Measurements from ENCODE around the gene ZNF776.
"Not testable (repeated sequence)": the region's sequence is repeated elsewhere in the genome, so short reads cannot be mapped to it uniquely, and the experiment has no call there.

The ZNF776 gene

DNA sequence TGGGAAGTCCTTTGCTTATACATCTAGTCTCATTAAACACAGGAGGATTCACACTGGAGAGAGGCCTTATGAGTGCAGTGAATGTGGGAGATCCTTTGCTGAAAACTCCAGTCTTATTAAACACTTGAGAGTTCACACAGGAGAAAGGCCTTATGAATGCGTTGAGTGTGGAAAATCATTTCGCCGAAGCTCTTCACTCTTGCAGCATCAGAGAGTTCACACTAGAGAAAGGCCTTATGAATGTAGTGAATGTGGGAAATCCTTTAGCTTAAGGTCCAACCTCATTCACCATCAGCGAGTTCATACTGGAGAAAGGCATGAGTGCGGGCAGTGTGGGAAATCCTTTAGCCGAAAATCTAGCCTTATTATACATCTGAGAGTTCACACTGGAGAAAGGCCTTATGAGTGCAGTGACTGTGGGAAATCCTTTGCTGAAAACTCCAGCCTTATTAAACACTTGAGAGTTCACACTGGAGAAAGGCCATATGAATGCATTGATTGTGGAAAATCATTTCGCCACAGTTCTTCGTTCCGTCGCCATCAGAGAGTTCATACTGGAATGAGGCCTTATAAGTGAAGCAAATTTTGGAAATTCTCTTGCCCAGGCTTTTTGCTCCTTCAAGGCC, 32.7 kb downstream of the ZNF776 start:
- no peak for DNase-seq

DNA sequence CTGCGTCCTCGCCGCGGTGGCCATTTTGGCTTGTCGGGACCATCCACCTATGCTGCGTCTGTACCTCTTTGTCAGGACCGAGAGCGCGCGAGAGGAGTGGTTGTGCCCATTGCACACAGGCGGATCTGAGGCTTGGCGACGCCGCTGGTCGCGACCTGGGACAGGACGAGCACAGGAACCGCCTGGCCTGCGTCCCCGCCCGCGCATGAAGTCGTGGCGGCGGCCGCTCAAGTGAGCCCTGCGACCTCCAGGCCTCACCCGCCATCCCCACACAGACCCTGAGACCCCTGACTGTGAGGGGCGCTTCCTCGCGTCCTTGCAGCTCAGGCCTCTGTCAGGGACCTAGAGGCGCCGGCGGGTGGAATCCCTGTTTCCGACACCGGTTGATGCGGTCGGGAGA, 39.7 kb downstream of the ZNF776 start:
- no peak for DNase-seq

DNA sequence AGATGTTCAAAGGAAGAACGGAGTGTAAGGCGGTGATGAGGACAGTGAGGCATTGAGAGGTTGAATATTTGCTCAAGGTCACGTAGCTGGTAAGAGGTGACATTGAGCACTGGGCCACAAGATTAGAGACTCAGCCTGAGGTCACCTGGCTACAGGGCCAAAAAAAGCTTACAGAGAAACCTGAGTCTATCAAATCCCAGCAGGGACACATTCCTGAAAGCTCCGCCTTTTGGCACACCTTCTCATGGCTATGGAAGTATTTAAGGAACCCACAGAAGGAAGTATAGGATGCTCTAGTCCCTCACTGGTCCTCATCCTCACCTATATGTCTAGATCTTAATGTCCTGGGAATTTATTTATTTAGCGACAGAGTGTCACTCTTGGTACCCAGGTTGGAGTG, 40.3 kb downstream of the ZNF776 start:
- no peak for DNase-seq

- peak; percentile 22 for DNase-seq
These were observed 41.6 kb downstream of the ZNF776 start for GRCh38 chr19:57788114-57788692.

DNA sequence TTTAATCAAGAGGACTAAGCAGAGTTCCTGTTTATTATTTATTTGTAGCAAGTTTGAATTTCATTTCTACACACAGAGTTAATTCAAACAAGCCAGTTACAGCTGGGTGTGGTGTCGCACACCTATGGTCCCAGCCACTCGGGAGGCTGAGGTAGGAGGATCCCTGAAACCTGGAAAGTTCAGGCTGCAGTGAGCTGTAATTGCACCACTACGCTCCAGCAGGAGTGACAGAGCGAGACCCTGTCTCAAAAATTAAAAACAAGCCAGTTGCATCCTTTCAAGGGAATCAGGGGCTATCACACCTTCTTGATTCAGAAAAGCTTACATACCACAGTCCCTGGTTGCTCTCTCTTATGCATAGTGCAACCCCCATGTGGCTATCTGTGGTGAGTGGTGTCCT, 42.7 kb downstream of the ZNF776 start:
- DNase-seq = no peak

DNA sequence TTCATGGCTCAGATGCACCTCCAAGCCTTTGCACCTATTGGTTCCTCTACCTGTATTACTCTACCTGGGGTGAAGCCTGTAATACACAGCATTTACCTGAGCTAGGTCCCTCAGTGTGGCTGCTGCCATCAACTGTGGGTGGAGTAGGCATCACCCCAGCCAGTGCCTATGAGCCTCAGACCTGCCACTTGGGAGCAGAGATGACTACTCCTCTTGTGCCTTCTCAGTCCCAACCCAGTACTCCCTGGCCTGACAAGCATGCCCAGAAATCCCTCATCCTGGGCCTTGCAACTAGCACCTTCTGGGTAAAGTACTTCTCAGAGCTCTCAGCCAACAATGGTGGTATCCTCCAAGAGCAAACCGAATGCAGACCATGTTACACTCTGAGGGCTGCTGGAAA, 50.0 kb downstream of the ZNF776 start:
- DNase-seq = not testable (repeated sequence)

- DNase-seq = no peak
These were observed 54.1 kb downstream of the ZNF776 start for GRCh38 chr19:57800696-57801095.

GRCh38 chr19:57802269-57802668, 55.7 kb downstream of the ZNF776 start:
- no peak for DNase-seq

GRCh38 chr19:57803265-57803593, 56.6 kb downstream of the ZNF776 start:
- DNase-seq = no peak

- peak; percentile 53 for DNase-seq
These were observed 57.1 kb downstream of the ZNF776 start for GRCh38 chr19:57803594-57804325.

- no peak for DNase-seq
These were observed 60.9 kb downstream of the ZNF776 start for GRCh38 chr19:57807541-57807940.

Data from DMS53 (cell line).